DOHH2 (cell line): ENCODE data around the gene DIPK1A.

Experiments
- EZH2phosphoT487 ChIP-seq: fragments of 200-600 bp; sonication (generic); IDR thresholded peaks from 2 replicates; pipeline ENCODE4 v1.6.1; 2017; ENCODE audit warnings: borderline replicate concordance, mild to moderate bottlenecking, antibody characterized with exemption, low read length, moderate library complexity, mixed read lengths
- TF ChIP-seq, protein P1 (sequence below): fragments of 200-600 bp; sonication (generic); IDR thresholded peaks from one replicate; pipeline ENCODE4 v1.5.1; 2014; ENCODE audit warnings: antibody characterized with exemption, mild to moderate bottlenecking, low read depth, low read length; ENCODE audit not compliant: poor library complexity, severe bottlenecking

GRCh38 chr1:92961131-92961895 lies at the start of gene DIPK1A:
- TF ChIP-seq, protein P1, sequence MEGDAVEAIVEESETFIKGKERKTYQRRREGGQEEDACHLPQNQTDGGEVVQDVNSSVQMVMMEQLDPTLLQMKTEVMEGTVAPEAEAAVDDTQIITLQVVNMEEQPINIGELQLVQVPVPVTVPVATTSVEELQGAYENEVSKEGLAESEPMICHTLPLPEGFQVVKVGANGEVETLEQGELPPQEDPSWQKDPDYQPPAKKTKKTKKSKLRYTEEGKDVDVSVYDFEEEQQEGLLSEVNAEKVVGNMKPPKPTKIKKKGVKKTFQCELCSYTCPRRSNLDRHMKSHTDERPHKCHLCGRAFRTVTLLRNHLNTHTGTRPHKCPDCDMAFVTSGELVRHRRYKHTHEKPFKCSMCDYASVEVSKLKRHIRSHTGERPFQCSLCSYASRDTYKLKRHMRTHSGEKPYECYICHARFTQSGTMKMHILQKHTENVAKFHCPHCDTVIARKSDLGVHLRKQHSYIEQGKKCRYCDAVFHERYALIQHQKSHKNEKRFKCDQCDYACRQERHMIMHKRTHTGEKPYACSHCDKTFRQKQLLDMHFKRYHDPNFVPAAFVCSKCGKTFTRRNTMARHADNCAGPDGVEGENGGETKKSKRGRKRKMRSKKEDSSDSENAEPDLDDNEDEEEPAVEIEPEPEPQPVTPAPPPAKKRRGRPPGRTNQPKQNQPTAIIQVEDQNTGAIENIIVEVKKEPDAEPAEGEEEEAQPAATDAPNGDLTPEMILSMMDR = no peak
- no peak for TF ChIP-seq EZH2phosphoT487
